Measurements from ENCODE around the gene MCRIP2.

The MCRIP2 gene

DNA sequence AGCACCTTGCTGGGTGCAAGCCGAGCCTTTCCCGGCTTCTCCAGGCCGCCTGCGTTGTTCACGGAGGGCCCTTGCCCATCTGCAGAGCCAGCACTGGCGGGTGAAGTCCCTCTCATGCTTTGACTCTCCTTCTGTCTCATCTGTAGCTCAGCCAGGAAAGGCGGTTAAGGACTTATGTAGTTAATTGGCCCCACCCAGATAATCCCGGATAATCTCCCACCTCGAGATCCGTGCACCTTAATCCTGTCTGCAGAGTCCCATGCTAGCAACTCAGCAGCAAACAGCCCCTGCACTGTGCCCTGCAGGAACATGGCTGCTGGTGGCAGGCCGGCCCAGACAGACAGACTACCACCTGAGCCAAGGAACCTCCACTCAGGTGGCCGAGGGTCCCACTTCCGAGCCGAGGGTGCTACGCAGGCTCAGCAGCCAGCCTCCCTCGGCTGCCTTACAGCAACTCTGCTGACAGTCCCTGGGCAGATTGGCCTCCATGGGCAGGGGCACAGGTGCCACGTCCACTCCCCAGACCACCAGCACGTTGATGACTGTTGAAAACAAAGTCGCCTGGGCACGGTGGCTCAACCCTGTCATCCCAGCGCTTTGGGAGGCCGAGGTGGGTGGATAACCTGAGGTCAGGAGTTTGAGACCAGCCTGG lies 34.8 kb upstream of the MCRIP2 start:
- no peak for TF ChIP-seq POLR2A (IDR thresholded peaks at IDR 0.05; ENCODE audit: low read depth, low read length)
- DNase-seq (ENCODE audit: insufficient read length, low spot score) (no peak), FAIRE-seq (no peak)

- TF ChIP-seq POLR2A (IDR thresholded peaks at IDR 0.05; ENCODE audit: low read depth, low read length): no peak
- no peak for DNase-seq (ENCODE audit: insufficient read length, low spot score)
- FAIRE-seq: no peak
Observed at GRCh38 chr16:608019-608418, 33.6 kb upstream of the MCRIP2 start.

GRCh38 chr16:609316-609715 lies 32.3 kb upstream of the MCRIP2 start:
- DNase-seq (ENCODE audit: insufficient read length, low spot score) (no peak), FAIRE-seq (no peak)
- TF ChIP-seq POLR2A (IDR thresholded peaks at IDR 0.05; ENCODE audit: low read depth, low read length): no peak

DNA sequence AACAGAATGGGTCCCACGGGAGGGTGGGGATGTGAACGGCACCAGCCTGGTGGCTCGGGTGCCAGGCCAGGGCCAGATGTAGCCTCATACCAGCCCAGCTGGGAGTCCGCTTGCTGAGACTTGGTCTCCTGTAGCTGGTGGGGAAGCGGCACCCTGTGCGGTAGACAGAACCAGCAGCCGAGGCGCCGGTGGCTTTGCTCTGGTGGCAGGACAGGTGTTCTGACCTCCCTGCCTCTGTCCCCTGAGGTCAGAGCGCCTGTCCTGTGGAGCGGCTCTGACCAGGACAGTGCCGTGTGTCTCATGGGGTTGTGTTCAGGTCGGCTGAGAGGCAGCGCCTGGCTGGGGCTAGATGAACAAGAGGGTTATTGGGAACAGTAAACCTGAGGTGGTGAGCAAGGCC lies 31.6 kb upstream of the MCRIP2 start:
- FAIRE-seq (no peak), DNase-seq (ENCODE audit: insufficient read length, low spot score) (no peak)
- no peak for TF ChIP-seq POLR2A (IDR thresholded peaks at IDR 0.05; ENCODE audit: low read depth, low read length)

DNA sequence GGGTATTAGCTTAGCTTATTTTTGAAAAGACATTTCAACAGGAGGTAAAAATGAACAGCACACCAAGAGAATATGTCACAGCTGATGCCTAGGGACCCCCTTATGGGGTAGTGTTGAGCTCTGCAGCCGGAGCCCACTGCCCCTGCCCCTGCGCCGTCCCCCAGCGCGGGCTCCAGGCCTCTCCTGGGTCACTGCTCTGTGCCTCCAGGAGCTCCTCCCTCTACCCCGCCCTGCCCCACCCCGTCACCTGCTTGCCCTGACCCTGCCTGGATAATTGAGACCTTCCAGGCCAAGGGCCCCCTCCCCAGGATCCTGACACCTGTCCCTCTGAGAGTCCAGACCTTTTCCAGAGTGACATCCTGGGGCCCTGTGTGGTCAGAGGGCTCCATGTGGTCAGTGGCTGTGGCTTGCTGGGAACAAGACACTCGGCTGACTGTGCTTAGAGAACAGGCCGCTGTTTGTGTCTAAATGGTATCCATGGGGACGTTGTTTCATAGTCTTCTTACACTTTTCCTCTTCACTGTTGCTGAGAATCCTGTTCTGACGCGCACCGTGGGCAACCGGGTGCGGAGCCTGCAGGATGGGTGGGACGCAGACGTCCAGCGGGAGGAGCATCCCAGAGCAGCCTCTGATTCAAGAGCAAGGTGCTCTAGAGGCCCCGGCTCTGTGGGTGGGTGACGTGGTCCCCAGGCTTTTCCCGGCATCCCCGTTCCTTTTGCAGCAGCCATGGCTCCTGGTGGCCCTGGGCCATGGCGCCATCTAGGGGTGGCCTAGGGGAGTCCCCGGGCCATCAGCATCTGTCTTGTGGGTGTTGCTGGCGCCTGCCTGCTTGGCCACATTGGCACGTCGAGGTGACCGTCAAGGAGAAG lies 30.9 kb upstream of the MCRIP2 start:
- FAIRE-seq (no peak), DNase-seq (ENCODE audit: insufficient read length, low spot score) (no peak)
- no peak for TF ChIP-seq POLR2A (IDR thresholded peaks at IDR 0.05; ENCODE audit: low read depth, low read length)

- FAIRE-seq: no peak
- no peak for TF ChIP-seq POLR2A (IDR thresholded peaks at IDR 0.05; ENCODE audit: low read depth, low read length)
- no peak for DNase-seq (ENCODE audit: insufficient read length, low spot score)
Observed at GRCh38 chr16:615122-615521, 26.5 kb upstream of the MCRIP2 start.

- FAIRE-seq: no peak
- DNase-seq (ENCODE audit: insufficient read length, low spot score): no peak
- no peak for TF ChIP-seq POLR2A (IDR thresholded peaks at IDR 0.05; ENCODE audit: low read depth, low read length)
Observed at GRCh38 chr16:616733-617586, 24.7 kb upstream of the MCRIP2 start.

DNA sequence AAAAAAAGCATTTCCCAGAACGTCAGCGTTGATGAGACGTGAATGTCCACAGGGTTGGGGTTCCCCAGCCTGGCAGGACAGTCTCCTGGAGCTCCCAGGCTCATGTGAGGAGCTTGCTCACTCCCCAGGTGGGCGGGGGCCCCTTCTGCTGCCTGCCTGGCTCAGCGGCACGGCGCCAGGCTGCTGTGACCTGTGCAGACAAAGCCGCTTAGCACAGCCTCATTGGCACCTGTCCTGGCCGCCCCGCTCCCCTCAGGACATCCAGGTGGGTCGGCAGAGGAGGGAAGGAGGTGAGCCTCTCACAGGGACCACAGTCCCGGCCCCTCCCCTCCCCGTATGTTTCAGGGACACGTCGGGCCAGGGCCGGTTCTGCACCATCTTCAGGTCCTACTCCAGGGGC lies 23.8 kb upstream of the MCRIP2 start:
- DNase-seq (ENCODE audit: insufficient read length, low spot score) (no peak), FAIRE-seq (no peak)
- TF ChIP-seq POLR2A (IDR thresholded peaks at IDR 0.05; ENCODE audit: low read depth, low read length): no peak

- TF ChIP-seq POLR2A (IDR thresholded peaks at IDR 0.05; ENCODE audit: low read depth, low read length): no peak
- no peak for DNase-seq (ENCODE audit: insufficient read length, low spot score)
- FAIRE-seq: no peak
Observed at GRCh38 chr16:619476-620100, 22.0 kb upstream of the MCRIP2 start.

GRCh38 chr16:620700-621525 lies 20.7 kb upstream of the MCRIP2 start:
- TF ChIP-seq POLR2A (IDR thresholded peaks at IDR 0.05; ENCODE audit: low read depth, low read length): no peak
- no peak for FAIRE-seq
- DNase-seq (ENCODE audit: insufficient read length, low spot score): no peak

- DNase-seq (ENCODE audit: insufficient read length, low spot score) (no peak), FAIRE-seq (no peak)
- no peak for TF ChIP-seq POLR2A (IDR thresholded peaks at IDR 0.05; ENCODE audit: low read depth, low read length)
Observed at GRCh38 chr16:621526-622105, 20.0 kb upstream of the MCRIP2 start.

- TF ChIP-seq POLR2A (IDR thresholded peaks at IDR 0.05; ENCODE audit: low read depth, low read length): no peak
- DNase-seq (ENCODE audit: insufficient read length, low spot score) (no peak), FAIRE-seq (no peak)
Observed at GRCh38 chr16:622920-623280, 18.7 kb upstream of the MCRIP2 start.
